ENCODE measurements around the gene KCNQ1OT1. TPM values are rescaled to one million over a fixed set of nuclear protein-coding genes. Genes with fewer than 3 reads are reported as not detected.
A peak's percentile ranks its signal among the peaks of the same experiment; 100 is the strongest.

KCNQ1OT1 gene
- total and polyA plus RNA-seq, 9 of the 15 experiments (the other 6 are each of a cell fraction or from before 2014, with no cell fraction given) = 0.04 to 2.3 (median 0.74) TPM

DNA sequence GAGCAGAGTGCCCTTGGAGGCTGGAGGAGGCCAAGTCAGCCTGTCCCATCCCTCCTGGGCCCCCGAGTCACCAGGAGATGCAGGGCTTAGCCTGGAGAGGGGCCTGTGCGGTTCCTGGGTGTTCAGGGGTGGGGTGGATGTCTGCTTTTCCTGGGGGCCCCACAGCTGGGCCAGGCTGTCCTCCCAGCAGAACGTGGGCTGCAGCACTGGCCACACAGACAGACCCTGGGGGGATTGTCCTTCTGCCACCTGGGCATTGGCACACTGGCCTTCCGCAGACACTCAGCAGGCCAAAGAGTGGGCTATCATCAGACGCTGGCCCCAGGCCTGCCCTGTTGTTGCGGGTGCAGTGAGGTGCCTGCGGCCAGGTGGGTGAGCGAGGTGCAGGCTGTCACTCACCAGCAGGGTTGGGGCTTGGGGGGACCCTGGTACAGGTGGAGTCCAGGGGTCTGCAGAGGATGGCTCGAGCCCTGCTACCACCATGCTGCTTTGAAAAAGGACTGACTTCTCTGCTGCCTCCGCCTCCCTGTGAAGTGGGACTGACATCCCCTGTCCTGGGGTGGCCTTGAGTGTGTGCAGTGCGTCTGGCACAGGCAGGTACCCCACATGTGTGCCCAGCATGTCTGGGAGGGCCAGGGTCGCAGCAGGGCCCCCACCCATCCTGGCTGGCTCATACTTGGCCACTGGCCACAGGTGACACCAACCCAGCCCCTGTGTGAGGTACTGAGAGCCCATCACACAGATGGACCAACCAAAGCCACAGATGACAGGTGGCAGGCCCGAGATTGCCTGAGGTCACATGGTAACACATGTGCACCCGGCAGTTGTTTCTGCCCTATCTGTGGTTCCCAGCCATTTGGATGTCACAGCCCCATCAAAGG is 39.0 kb upstream of the KCNQ1OT1 start (continued):
- no peak for TF ChIP-seq CSDE1 (IDR thresholded peaks at IDR 0.05)
- TF ChIP-seq, protein P1, sequence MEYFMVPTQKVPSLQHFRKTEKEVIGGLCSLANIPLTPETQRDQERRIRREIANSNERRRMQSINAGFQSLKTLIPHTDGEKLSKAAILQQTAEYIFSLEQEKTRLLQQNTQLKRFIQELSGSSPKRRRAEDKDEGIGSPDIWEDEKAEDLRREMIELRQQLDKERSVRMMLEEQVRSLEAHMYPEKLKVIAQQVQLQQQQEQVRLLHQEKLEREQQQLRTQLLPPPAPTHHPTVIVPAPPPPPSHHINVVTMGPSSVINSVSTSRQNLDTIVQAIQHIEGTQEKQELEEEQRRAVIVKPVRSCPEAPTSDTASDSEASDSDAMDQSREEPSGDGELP (CRISPR knock-in tag; IDR thresholded peaks at IDR 0.05; ENCODE audit: borderline replicate concordance) = peak; percentile 59
- TF ChIP-seq, protein P2, sequence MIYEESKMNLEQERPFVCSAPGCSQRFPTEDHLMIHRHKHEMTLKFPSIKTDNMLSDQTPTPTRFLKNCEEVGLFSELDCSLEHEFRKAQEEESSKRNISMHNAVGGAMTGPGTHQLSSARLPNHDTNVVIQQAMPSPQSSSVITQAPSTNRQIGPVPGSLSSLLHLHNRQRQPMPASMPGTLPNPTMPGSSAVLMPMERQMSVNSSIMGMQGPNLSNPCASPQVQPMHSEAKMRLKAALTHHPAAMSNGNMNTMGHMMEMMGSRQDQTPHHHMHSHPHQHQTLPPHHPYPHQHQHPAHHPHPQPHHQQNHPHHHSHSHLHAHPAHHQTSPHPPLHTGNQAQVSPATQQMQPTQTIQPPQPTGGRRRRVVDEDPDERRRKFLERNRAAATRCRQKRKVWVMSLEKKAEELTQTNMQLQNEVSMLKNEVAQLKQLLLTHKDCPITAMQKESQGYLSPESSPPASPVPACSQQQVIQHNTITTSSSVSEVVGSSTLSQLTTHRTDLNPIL (CRISPR knock-in tag; IDR thresholded peaks at IDR 0.05) = no peak
- no peak for TF ChIP-seq MAZ (CRISPR knock-in tag; conservative IDR thresholded peaks at IDR 0.05 in 1 of 2, IDR thresholded peaks at IDR 0.05 in 1 of 2)
- no peak for TF ChIP-seq MCM3 (IDR thresholded peaks at IDR 0.05)
- no peak for TF ChIP-seq ZNF717 (CRISPR knock-in tag; IDR thresholded peaks at IDR 0.05)
- TF ChIP-seq, protein P3, sequence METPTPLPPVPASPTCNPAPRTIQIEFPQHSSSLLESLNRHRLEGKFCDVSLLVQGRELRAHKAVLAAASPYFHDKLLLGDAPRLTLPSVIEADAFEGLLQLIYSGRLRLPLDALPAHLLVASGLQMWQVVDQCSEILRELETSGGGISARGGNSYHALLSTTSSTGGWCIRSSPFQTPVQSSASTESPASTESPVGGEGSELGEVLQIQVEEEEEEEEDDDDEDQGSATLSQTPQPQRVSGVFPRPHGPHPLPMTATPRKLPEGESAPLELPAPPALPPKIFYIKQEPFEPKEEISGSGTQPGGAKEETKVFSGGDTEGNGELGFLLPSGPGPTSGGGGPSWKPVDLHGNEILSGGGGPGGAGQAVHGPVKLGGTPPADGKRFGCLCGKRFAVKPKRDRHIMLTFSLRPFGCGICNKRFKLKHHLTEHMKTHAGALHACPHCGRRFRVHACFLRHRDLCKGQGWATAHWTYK (CRISPR knock-in tag; IDR thresholded peaks at IDR 0.05) = no peak
- peak; percentile 81 for TF ChIP-seq CBFA2T2 (conservative IDR thresholded peaks at IDR 0.05)
- TF ChIP-seq, protein P4, sequence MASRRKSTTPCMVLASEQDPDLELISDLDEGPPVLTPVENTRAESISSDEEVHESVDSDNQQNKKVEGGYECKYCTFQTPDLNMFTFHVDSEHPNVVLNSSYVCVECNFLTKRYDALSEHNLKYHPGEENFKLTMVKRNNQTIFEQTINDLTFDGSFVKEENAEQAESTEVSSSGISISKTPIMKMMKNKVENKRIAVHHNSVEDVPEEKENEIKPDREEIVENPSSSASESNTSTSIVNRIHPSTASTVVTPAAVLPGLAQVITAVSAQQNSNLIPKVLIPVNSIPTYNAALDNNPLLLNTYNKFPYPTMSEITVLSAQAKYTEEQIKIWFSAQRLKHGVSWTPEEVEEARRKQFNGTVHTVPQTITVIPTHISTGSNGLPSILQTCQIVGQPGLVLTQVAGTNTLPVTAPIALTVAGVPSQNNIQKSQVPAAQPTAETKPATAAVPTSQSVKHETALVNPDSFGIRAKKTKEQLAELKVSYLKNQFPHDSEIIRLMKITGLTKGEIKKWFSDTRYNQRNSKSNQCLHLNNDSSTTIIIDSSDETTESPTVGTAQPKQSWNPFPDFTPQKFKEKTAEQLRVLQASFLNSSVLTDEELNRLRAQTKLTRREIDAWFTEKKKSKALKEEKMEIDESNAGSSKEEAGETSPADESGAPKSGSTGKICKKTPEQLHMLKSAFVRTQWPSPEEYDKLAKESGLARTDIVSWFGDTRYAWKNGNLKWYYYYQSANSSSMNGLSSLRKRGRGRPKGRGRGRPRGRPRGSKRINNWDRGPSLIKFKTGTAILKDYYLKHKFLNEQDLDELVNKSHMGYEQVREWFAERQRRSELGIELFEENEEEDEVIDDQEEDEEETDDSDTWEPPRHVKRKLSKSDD (conservative IDR thresholded peaks at IDR 0.05; ENCODE audit: low read length) = no peak
- TF ChIP-seq ZNF134 (CRISPR knock-in tag; conservative IDR thresholded peaks at IDR 0.05) = no peak
- no peak for TF ChIP-seq DMBX1 (CRISPR knock-in tag; IDR thresholded peaks at IDR 0.05; ENCODE audit: borderline replicate concordance)
- TF ChIP-seq HDAC3 (IDR thresholded peaks at IDR 0.05; ENCODE audit: borderline replicate concordance, partially characterized antibody) = no peak
- TF ChIP-seq, protein P5, sequence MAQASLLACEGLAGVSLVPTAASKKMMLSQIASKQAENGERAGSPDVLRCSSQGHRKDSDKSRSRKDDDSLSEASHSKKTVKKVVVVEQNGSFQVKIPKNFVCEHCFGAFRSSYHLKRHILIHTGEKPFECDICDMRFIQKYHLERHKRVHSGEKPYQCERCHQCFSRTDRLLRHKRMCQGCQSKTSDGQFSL (CRISPR knock-in tag; IDR thresholded peaks at IDR 0.05) = no peak
- TF ChIP-seq, protein P5 (tag; IDR thresholded peaks at IDR 0.05) = no peak
- TF ChIP-seq RFX7 (CRISPR knock-in tag; IDR thresholded peaks at IDR 0.05) = no peak
- TF ChIP-seq RAD51 (IDR thresholded peaks at IDR 0.05; ENCODE audit: borderline replicate concordance, low read depth) = peak; percentile 22; the same call in 1 of the 2 replicates
- no peak for TF ChIP-seq GATAD2B (IDR thresholded peaks at IDR 0.05; ENCODE audit: borderline replicate concordance)
- no peak for TF ChIP-seq NFXL1 (CRISPR knock-in tag; IDR thresholded peaks at IDR 0.05)
- no peak for TF ChIP-seq NFE2 (IDR thresholded peaks at IDR 0.05; ENCODE audit: low read depth)
- TF ChIP-seq ZNF239 (CRISPR knock-in tag; IDR thresholded peaks at IDR 0.05) = no peak
- no peak for TF ChIP-seq TAF7 (tag; IDR thresholded peaks at IDR 0.05)
- TF ChIP-seq SMARCA4 (IDR thresholded peaks at IDR 0.05) = 0 out of 2 replicates have a peak, but pooled peaks have one; percentile 21
